Measurements from ENCODE around the gene ACTBL2. TPM values are rescaled to one million over a fixed set of nuclear protein-coding genes. Genes with fewer than 3 reads are reported as not detected.

The ACTBL2 gene
- total RNA-seq, 1 donor from 2014 or later: not detected

DNA sequence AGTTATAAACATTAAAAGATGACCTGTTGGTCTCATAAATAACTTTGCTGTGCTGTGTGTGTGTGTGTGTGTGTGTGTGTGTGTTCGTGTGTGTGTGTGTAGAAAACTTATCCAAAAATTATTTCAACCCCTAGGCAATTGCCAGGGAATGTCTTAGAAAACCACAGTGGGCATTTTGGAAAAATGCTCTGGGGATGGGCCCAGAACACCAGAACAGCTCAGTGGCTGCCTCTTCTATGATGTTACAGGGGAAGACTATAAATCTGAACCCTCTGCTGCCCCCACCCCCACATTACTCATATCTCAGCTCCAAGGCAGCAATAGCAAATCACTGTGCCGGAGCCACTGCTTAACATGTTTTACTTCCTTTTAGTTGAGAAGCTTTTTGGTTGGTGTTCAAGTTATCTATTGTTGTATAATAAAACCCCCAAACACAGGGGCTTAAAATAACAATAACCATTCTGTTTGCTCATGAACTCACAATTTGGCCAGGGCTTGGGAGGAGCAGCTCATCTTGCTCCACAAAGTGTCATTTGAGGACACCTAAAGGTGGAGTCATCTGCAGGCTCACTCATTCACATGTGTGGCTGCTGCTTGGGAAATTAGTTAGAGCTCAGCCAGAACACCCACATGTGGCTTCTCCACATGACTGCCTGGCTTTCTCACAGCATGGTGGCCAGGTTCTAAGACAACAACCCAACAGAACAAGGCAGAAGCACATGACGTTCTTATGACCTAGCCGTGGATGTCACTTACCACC lies 40.4 kb downstream of the ACTBL2 start:
- intact Hi-C loops (cut with DNase I): no loop called here
- H3K9me3 ChIP-seq: no peaks in the 10 kb centered on the region
- no peak for DNase-seq (ENCODE audit: low spot score in 2 of 2)
- H3K36me3 ChIP-seq: no peaks in the 10 kb centered on the region
- H3K27me3 ChIP-seq: no peaks in the 10 kb centered on the region
- peaks cover 4 to 19% of the 10 kb centered on the region in 2 donors for H3K4me1 ChIP-seq
- peak overlapping the region in 1 of 2 donors; percentile 40 for H3K27ac ChIP-seq
- TF ChIP-seq, protein P1, sequence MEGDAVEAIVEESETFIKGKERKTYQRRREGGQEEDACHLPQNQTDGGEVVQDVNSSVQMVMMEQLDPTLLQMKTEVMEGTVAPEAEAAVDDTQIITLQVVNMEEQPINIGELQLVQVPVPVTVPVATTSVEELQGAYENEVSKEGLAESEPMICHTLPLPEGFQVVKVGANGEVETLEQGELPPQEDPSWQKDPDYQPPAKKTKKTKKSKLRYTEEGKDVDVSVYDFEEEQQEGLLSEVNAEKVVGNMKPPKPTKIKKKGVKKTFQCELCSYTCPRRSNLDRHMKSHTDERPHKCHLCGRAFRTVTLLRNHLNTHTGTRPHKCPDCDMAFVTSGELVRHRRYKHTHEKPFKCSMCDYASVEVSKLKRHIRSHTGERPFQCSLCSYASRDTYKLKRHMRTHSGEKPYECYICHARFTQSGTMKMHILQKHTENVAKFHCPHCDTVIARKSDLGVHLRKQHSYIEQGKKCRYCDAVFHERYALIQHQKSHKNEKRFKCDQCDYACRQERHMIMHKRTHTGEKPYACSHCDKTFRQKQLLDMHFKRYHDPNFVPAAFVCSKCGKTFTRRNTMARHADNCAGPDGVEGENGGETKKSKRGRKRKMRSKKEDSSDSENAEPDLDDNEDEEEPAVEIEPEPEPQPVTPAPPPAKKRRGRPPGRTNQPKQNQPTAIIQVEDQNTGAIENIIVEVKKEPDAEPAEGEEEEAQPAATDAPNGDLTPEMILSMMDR (IDR thresholded peaks at IDR 0.05): no peak
- H3K4me3 ChIP-seq: no peak overlapping the region

DNA sequence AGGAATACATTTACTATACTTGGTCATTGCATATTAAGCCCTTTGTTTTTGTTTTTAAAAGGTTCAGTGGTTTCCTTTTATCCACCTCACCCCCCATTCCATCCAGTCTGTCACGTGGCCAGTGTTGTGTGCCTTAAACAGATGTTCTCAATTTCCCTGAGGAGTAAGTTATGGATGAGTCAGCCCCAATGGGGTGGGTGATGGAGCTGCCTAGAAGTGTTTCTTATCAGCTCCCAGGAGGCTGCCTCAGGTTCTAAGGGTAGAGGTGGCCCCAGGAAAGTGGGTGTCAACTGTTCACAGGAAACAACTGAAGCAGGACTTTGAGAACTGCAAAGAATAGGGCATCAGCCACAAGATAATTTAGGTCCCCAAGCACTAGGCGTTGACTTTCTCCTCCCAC lies 41.1 kb downstream of the ACTBL2 start:
- peak overlapping the region in 1 of 2 donors; percentile 40 for H3K27ac ChIP-seq
- H3K4me1 ChIP-seq: peaks cover 4 to 20% of the 10 kb centered on the region in 2 donors
- no peak overlapping the region for H3K4me3 ChIP-seq
- no peaks in the 10 kb centered on the region for H3K9me3 ChIP-seq
- intact Hi-C loops (cut with DNase I): no loop called here
- H3K27me3 ChIP-seq: no peaks in the 10 kb centered on the region
- DNase-seq (ENCODE audit: low spot score in 2 of 2): no peak
- no peaks in the 10 kb centered on the region for H3K36me3 ChIP-seq
- TF ChIP-seq, protein P1 (IDR thresholded peaks at IDR 0.05): no peak

DNA sequence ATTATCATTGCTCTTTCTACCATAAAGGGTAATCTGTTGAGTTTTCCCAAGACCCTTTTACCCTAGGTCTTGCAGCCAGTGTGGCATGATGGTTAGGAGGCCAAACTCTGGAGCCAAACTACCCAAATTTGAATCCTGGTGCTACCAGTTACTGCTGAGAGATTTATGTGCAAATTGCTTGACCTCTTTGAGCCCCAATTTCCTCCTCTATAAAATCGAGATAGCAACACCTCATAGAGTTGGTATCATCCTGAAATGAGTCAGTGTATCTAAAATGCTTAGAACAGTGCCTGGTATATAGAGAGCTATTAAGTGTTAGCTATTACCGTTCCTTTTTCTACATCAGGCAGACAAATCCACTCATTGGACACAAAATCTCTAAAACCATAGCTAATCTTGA lies 43.0 kb downstream of the ACTBL2 start:
- no peak for DNase-seq (ENCODE audit: low spot score in 2 of 2)
- Histone ChIP-seq H3K9me3 (no peaks in the 10 kb centered on the region), H3K27ac (no peak overlapping the region), H3K36me3 (no peaks in the 10 kb centered on the region), H3K4me3 (no peak overlapping the region), H3K27me3 (no peaks in the 10 kb centered on the region), H3K4me1 (peaks cover 4 to 24% of the 10 kb centered on the region in 2 donors)
- intact Hi-C loops (cut with DNase I): no loop called here
- TF ChIP-seq, protein P1 (IDR thresholded peaks at IDR 0.05): no peak

DNA sequence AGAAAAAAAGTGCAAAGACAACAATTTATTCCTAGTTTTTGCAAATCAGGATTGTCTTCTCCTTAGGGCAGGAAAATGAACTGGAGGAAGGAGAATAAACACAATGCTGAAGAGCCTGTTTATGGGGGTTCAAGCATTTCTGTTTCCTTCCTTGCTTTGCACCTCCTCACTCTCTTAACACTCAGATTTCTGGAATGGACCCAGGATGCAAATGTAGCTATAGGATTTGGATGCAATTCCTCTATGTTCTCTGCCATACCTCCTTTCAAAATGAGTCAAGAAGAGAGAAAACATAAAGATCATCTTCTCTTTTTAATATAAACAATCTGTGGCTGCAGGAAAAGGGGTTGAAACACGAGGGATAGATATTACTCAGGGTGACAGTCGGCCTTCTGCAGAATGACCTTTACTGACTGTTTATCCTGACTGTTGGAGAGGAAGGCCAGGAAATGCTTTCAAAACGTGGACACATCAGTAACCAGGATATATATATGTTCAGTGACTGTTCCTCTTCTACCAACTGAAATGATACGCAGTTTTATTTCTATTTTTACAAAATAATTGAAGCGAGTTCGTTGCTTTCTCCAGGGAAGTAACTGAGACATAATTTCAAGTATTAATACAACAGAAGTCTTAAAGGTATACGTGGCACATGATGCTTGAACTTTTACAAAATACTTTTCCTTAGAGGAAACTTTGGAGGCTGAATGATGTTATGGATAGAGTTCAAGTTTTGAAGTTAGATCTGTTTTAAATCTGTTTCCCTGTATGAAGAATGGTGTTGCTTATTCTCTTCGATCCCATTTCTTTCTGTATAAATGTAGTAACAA lies 44.4 kb downstream of the ACTBL2 start:
- intact Hi-C loops (cut with DNase I): no loop called here
- Histone ChIP-seq H3K36me3 (no peaks in the 10 kb centered on the region), H3K27me3 (no peaks in the 10 kb centered on the region), H3K4me3 (no peak overlapping the region), H3K4me1 (peaks cover 4 to 28% of the 10 kb centered on the region in 2 donors), H3K9me3 (no peaks in the 10 kb centered on the region), H3K27ac (peak overlapping the region in 1 of 2 donors; percentile 62)
- TF ChIP-seq, protein P1 (IDR thresholded peaks at IDR 0.05): no peak
- no peak for DNase-seq (ENCODE audit: low spot score in 2 of 2)

DNA sequence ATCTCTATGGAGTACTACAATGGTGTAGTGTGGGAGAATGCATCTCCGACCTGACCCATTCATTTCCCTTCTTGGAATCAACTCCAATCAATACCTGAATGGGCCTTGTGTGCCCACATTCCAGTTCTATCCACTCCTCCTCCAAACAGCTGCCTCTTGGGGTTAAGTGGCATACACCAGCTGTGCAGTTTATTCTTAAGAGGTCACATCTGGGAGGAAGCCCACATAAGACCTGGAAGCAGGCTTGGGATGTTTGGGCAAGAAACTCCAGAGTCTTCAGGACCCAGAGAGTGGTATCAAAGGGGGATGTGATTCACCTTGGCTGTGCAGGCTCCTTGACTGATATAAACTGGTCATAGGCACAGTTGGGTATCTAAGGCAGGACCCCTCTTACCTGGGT lies 46.0 kb downstream of the ACTBL2 start:
- H3K9me3 ChIP-seq: no peaks in the 10 kb centered on the region
- H3K27me3 ChIP-seq: no peaks in the 10 kb centered on the region
- no peaks in the 10 kb centered on the region for H3K36me3 ChIP-seq
- intact Hi-C loops (cut with DNase I): no loop called here
- no peak for DNase-seq (ENCODE audit: low spot score in 2 of 2)
- peaks cover 4 to 20% of the 10 kb centered on the region in 2 donors for H3K4me1 ChIP-seq
- no peak overlapping the region for H3K4me3 ChIP-seq
- TF ChIP-seq, protein P1 (IDR thresholded peaks at IDR 0.05): no peak
- H3K27ac ChIP-seq: peak overlapping the region; percentile 62 to 71

Data from ascending aorta (tissue), 2 donors.